ENCODE results near the gene FANCM.

The FANCM gene

DNA sequence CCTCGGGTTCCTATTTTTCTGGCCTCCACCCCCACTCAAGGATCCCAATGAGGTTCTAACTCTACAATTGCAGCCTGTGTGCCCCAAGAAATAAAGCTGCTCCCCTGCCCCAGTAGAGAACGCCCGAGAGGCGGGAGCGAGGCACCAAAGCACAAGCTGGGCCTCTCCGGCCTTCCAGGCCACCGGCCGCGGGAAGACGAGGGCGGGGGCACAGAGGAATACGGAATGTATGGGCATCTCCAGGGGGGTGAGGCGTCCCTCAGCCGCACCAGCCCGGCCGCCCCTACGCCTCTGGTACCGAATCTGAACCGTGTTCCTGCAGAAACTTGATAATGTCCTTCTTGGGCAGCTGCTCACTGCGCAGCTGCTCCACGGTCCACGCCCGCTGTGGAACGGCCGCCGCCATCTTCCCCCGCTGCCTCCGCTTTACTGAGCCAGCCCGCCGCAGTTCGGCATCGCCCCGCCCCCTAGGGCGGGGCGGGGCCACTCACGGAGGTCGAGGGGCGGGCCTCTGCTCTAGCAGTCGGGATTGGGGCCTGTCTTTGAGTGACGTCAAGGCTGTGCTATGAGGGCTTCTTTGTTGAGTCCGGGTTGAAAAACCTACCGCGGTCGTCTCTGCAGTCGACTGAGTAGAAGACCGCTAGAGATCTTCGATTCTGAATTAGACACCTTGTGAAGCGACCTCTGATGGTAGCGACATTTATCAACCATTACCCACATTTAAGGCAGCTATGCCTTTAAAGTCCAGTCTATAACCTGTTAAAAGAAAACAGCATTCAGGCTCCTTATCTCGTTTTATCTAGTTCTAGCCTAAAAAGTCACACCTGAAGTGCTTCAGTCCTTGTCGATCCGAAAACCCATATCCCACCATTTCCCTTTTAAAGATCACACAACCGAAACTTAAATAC lies 1.4 kb upstream of the FANCM start, which contains the start of gene FKBP3 (continued):
- TF ChIP-seq ZNF600 (tag by site-specific recombination; IDR thresholded peaks at IDR 0.05), result peak; percentile 27; the same call in 1 of the 2 replicates
- no peak for TF ChIP-seq ZNF404 (tag by site-specific recombination; IDR thresholded peaks at IDR 0.05)
- TF ChIP-seq ZNF610 (tag by site-specific recombination; IDR thresholded peaks at IDR 0.05; ENCODE audit: borderline replicate concordance), result 0 out of 2 replicates have a peak, but pooled peaks have one; percentile 36
- no peak for TF ChIP-seq ZBTB7A (tag by site-specific recombination; IDR thresholded peaks at IDR 0.05; ENCODE audit: low read depth)
- no peak; the same call in 1 of the 2 replicates for TF ChIP-seq ZNF366 (tag by site-specific recombination; conservative IDR thresholded peaks at IDR 0.05)
- TF ChIP-seq ZNF792 (tag by site-specific recombination; IDR thresholded peaks at IDR 0.05), result no peak
- TF ChIP-seq ZNF654 (tag by site-specific recombination; IDR thresholded peaks at IDR 0.05; ENCODE audit: low read depth), result no peak
- no peak for TF ChIP-seq MYNN (tag by site-specific recombination; IDR thresholded peaks at IDR 0.05; ENCODE audit: borderline replicate concordance)
- peak; percentile 54 for TF ChIP-seq ZNF2 (tag by site-specific recombination; IDR thresholded peaks at IDR 0.05)
- TF ChIP-seq, protein P1, sequence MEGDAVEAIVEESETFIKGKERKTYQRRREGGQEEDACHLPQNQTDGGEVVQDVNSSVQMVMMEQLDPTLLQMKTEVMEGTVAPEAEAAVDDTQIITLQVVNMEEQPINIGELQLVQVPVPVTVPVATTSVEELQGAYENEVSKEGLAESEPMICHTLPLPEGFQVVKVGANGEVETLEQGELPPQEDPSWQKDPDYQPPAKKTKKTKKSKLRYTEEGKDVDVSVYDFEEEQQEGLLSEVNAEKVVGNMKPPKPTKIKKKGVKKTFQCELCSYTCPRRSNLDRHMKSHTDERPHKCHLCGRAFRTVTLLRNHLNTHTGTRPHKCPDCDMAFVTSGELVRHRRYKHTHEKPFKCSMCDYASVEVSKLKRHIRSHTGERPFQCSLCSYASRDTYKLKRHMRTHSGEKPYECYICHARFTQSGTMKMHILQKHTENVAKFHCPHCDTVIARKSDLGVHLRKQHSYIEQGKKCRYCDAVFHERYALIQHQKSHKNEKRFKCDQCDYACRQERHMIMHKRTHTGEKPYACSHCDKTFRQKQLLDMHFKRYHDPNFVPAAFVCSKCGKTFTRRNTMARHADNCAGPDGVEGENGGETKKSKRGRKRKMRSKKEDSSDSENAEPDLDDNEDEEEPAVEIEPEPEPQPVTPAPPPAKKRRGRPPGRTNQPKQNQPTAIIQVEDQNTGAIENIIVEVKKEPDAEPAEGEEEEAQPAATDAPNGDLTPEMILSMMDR (tag by site-specific recombination; IDR thresholded peaks at IDR 0.05), result peak; percentile 22; the same call in 1 of the 2 replicates
- no peak for TF ChIP-seq ZNF785 (tag by site-specific recombination; IDR thresholded peaks at IDR 0.05)
- TF ChIP-seq ZNF777 (tag by site-specific recombination; IDR thresholded peaks at IDR 0.05; ENCODE audit: borderline replicate concordance), result no peak
- TF ChIP-seq ZNF707 (tag by site-specific recombination; IDR thresholded peaks at IDR 0.05), result no peak
- TF ChIP-seq, protein P2, sequence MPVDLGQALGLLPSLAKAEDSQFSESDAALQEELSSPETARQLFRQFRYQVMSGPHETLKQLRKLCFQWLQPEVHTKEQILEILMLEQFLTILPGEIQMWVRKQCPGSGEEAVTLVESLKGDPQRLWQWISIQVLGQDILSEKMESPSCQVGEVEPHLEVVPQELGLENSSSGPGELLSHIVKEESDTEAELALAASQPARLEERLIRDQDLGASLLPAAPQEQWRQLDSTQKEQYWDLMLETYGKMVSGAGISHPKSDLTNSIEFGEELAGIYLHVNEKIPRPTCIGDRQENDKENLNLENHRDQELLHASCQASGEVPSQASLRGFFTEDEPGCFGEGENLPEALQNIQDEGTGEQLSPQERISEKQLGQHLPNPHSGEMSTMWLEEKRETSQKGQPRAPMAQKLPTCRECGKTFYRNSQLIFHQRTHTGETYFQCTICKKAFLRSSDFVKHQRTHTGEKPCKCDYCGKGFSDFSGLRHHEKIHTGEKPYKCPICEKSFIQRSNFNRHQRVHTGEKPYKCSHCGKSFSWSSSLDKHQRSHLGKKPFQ (tag by site-specific recombination; IDR thresholded peaks at IDR 0.05), result no peak
- no peak for TF ChIP-seq ZNF416 (tag by site-specific recombination; IDR thresholded peaks at IDR 0.05)
- TF ChIP-seq ZNF585B (tag by site-specific recombination; IDR thresholded peaks at IDR 0.05), result no peak
- TF ChIP-seq ZNF350 (tag by site-specific recombination; IDR thresholded peaks at IDR 0.05), result no peak
- TF ChIP-seq TRIM28 (IDR thresholded peaks at IDR 0.05; ENCODE audit: borderline replicate concordance, low read length), result no peak
- no peak for TF ChIP-seq ZNF211 (tag by site-specific recombination; IDR thresholded peaks at IDR 0.05; ENCODE audit: low read depth)
- TF ChIP-seq, protein P3, sequence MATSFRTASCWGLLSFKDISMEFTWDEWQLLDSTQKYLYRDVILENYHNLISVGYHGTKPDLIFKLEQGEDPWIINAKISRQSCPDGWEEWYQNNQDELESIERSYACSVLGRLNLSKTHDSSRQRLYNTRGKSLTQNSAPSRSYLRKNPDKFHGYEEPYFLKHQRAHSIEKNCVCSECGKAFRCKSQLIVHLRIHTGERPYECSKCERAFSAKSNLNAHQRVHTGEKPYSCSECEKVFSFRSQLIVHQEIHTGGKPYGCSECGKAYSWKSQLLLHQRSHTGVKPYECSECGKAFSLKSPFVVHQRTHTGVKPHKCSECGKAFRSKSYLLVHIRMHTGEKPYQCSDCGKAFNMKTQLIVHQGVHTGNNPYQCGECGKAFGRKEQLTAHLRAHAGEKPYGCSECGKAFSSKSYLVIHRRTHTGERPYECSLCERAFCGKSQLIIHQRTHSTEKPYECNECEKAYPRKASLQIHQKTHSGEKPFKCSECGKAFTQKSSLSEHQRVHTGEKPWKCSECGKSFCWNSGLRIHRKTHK (tag by site-specific recombination; IDR thresholded peaks at IDR 0.05), result no peak
- TF ChIP-seq, protein P4, sequence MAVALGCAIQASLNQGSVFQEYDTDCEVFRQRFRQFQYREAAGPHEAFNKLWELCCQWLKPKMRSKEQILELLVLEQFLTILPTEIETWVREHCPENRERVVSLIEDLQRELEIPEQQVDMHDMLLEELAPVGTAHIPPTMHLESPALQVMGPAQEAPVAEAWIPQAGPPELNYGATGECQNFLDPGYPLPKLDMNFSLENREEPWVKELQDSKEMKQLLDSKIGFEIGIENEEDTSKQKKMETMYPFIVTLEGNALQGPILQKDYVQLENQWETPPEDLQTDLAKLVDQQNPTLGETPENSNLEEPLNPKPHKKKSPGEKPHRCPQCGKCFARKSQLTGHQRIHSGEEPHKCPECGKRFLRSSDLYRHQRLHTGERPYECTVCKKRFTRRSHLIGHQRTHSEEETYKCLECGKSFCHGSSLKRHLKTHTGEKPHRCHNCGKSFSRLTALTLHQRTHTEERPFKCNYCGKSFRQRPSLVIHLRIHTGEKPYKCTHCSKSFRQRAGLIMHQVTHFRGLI (tag by site-specific recombination; IDR thresholded peaks at IDR 0.05), result no peak
- TF ChIP-seq, protein P5, sequence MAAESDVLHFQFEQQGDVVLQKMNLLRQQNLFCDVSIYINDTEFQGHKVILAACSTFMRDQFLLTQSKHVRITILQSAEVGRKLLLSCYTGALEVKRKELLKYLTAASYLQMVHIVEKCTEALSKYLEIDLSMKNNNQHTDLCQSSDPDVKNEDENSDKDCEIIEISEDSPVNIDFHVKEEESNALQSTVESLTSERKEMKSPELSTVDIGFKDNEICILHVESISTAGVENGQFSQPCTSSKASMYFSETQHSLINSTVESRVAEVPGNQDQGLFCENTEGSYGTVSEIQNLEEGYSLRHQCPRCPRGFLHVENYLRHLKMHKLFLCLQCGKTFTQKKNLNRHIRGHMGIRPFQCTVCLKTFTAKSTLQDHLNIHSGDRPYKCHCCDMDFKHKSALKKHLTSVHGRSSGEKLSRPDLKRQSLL (tag by site-specific recombination; IDR thresholded peaks at IDR 0.05), result no peak
- TF ChIP-seq ZBTB1 (tag by site-specific recombination; IDR thresholded peaks at IDR 0.05), result no peak
- TF ChIP-seq EGR2 (tag by site-specific recombination; IDR thresholded peaks at IDR 0.05; ENCODE audit: low read depth), result 0 out of 2 replicates have a peak, but pooled peaks have one; percentile 5
- TF ChIP-seq OSR2 (tag by site-specific recombination; IDR thresholded peaks at IDR 0.05), result no peak
- no peak for TF ChIP-seq WT1 (tag by site-specific recombination; IDR thresholded peaks at IDR 0.05)
- TF ChIP-seq, protein P6, sequence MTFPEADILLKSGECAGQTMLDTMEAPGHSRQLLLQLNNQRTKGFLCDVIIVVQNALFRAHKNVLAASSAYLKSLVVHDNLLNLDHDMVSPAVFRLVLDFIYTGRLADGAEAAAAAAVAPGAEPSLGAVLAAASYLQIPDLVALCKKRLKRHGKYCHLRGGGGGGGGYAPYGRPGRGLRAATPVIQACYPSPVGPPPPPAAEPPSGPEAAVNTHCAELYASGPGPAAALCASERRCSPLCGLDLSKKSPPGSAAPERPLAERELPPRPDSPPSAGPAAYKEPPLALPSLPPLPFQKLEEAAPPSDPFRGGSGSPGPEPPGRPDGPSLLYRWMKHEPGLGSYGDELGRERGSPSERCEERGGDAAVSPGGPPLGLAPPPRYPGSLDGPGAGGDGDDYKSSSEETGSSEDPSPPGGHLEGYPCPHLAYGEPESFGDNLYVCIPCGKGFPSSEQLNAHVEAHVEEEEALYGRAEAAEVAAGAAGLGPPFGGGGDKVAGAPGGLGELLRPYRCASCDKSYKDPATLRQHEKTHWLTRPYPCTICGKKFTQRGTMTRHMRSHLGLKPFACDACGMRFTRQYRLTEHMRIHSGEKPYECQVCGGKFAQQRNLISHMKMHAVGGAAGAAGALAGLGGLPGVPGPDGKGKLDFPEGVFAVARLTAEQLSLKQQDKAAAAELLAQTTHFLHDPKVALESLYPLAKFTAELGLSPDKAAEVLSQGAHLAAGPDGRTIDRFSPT (tag by site-specific recombination; IDR thresholded peaks at IDR 0.05), result no peak
- no peak for TF ChIP-seq BCL11B (tag by site-specific recombination; IDR thresholded peaks at IDR 0.05; ENCODE audit: low read depth)
- no peak for TF ChIP-seq ZNF302 (tag by site-specific recombination; IDR thresholded peaks at IDR 0.05; ENCODE audit: low read depth)
- no peak for TF ChIP-seq ZNF114 (tag by site-specific recombination; IDR thresholded peaks at IDR 0.05)
- no peak for TF ChIP-seq ZNF37A (tag by site-specific recombination; IDR thresholded peaks at IDR 0.05)

Data from HEK293 (cell line).